GM23338 (cell line): Measurements from ENCODE around the gene DDX49. TPM values are rescaled to one million over a fixed set of nuclear protein-coding genes. Genes with fewer than 3 reads are reported as not detected.
A peak's percentile ranks its signal among the peaks of the same experiment; 100 is the strongest.

Experiments
- ATAC-seq: fragments of 200-7000 bp; cut with Tn5 transposase; 3 replicates; pipeline ENCODE4 v1.9.1; 2020
- DNase-seq: peaks from one replicate; pipeline ENCODE4 v3.0.0-alpha.2; 2015; ENCODE audit warnings: low spot score
- H2AFZ ChIP-seq: fragments of 200-600 bp; sonication (generic); 2 replicates; pipeline ENCODE4 v1.8.0; 2016; ENCODE audit warnings: antibody characterized with exemption, mild to moderate bottlenecking, moderate library complexity
- H3F3A ChIP-seq: fragments of 200-600 bp; sonication (generic); replicated peaks from 2 replicates; pipeline ENCODE4 v1.8.0; 2017; ENCODE audit warnings: antibody characterized with exemption, mixed run types, low read depth
- H3K27ac ChIP-seq: fragments of 200-600 bp; sonication (generic); 2 replicates; pipeline ENCODE4 v1.6.1; 2016; ENCODE audit warnings: low read depth
- H3K27me3 ChIP-seq: fragments of 200-600 bp; sonication (generic); 2 replicates; pipeline ENCODE4 v1.8.0; 2016; ENCODE audit warnings: mild to moderate bottlenecking, mixed run types, moderate library complexity; ENCODE audit not compliant: insufficient read depth
- H3K36me3 ChIP-seq: fragments of 200-600 bp; sonication (generic); 2 replicates; pipeline ENCODE4 v1.8.0; 2016; ENCODE audit warnings: mild to moderate bottlenecking; ENCODE audit not compliant: insufficient read depth
- H3K4me1 ChIP-seq: fragments of 200-600 bp; sonication (generic); 2 replicates; pipeline ENCODE4 v1.8.0; 2016; ENCODE audit warnings: mild to moderate bottlenecking, moderate library complexity; ENCODE audit not compliant: insufficient read depth
- H3K4me2 ChIP-seq: fragments of 200-600 bp; sonication (generic); 2 replicates; pipeline ENCODE4 v1.7.1; 2017; ENCODE audit warnings: mixed run types
- H3K4me3 ChIP-seq: fragments of 200-600 bp; sonication (generic); 2 replicates; pipeline ENCODE4 v1.6.1; 2016; ENCODE audit warnings: mixed run types
- H3K79me2 ChIP-seq: fragments of 200-600 bp; sonication (generic); replicated peaks from 2 replicates; pipeline ENCODE4 v1.8.0; 2017; ENCODE audit warnings: mild to moderate bottlenecking; ENCODE audit not compliant: insufficient read depth
- H3K9me2 ChIP-seq: fragments of 200-600 bp; sonication (generic); 2 replicates; pipeline ENCODE4 v1.8.0; 2017; ENCODE audit not compliant: insufficient read depth
- H4K20me1 ChIP-seq: fragments of 200-600 bp; sonication (generic); replicated peaks from 2 replicates; pipeline ENCODE4 v1.8.0; 2017; ENCODE audit warnings: mild to moderate bottlenecking; ENCODE audit not compliant: insufficient read depth
- H3K27ac Mint-ChIP-seq: 2 replicates; pipeline ENCODE4 v1.8.0; 2020; ENCODE audit warnings: inconsistent platforms, mild to moderate bottlenecking, moderate library complexity, mixed read lengths
- H3K27me3 Mint-ChIP-seq: 3 replicates; pipeline ENCODE4 v1.8.0; 2022; ENCODE audit warnings: low read depth, mild to moderate bottlenecking, moderate library complexity, mixed read lengths, inconsistent platforms; ENCODE audit not compliant: insufficient read depth, poor library complexity
- H3K36me3 Mint-ChIP-seq: 3 replicates; pipeline ENCODE4 v1.8.0; 2021; ENCODE audit warnings: low read depth, mild to moderate bottlenecking, inconsistent platforms, moderate library complexity, mixed read lengths
- H3K4me1 Mint-ChIP-seq: 3 replicates; pipeline ENCODE4 v1.8.0; 2020; ENCODE audit warnings: mild to moderate bottlenecking, inconsistent platforms, mixed read lengths
- H3K4me3 Mint-ChIP-seq: 3 replicates; pipeline ENCODE4 v1.8.0; 2021; ENCODE audit warnings: moderate library complexity, mild to moderate bottlenecking, inconsistent platforms, mixed read lengths
- H3K9me3 Mint-ChIP-seq: 3 replicates; pipeline ENCODE4 v1.8.0; 2020; ENCODE audit warnings: moderate library complexity, mild to moderate bottlenecking, inconsistent platforms, mixed read lengths
- CTCF ChIP-seq, 2 experiments: fragments of 200-600 bp in 1 of 2; sonication (generic) in 1 of 2; conservative IDR thresholded peaks; 2 replicates each; pipeline versions ENCODE4 v1.5.1 to v1.6.1; 2016 to 2017; ENCODE audit warnings: antibody characterized with exemption in 2 of 2, low read depth in 2 of 2, mild to moderate bottlenecking in 2 of 2, moderate library complexity in 1 of 2
- ETS1 ChIP-seq: IDR thresholded peaks from 2 replicates; pipeline ENCODE4 v1.6.1; 2016; ENCODE audit warnings: antibody characterized with exemption
- EZH2 ChIP-seq: fragments of 200-600 bp; sonication (generic); IDR thresholded peaks from one replicate; pipeline ENCODE4 v1.8.0; 2017; ENCODE audit warnings: antibody characterized with exemption, mild to moderate bottlenecking, low read depth; ENCODE audit not compliant: unreplicated experiment
- EZH2phosphoT487 ChIP-seq: fragments of 200-600 bp; sonication (generic); IDR thresholded peaks from one replicate; pipeline ENCODE4 v1.8.1; 2018; ENCODE audit warnings: antibody characterized with exemption; ENCODE audit not compliant: unreplicated experiment
- JUNB ChIP-seq: IDR thresholded peaks from one replicate; pipeline ENCODE4 v1.6.1; 2016; ENCODE audit warnings: antibody characterized with exemption; ENCODE audit not compliant: unreplicated experiment
- POLR2AphosphoS5 ChIP-seq: IDR thresholded peaks from 2 replicates; pipeline ENCODE4 v1.6.1; 2016; ENCODE audit warnings: antibody characterized with exemption, low read depth
- REST ChIP-seq: IDR thresholded peaks from one replicate; pipeline ENCODE4 v1.6.1; 2018; ENCODE audit warnings: antibody characterized with exemption; ENCODE audit not compliant: unreplicated experiment
- ZNF114 ChIP-seq: fragments of 250-450 bp; sonication (Bioruptor Pico); IDR thresholded peaks from 2 replicates; pipeline ENCODE4 v1.5.0; 2020; ENCODE audit warnings: mild to moderate bottlenecking, moderate library complexity
- ZNF462 ChIP-seq: fragments of 250-450 bp; sonication (Bioruptor Pico); IDR thresholded peaks from 2 replicates; pipeline ENCODE4 v1.5.0; 2020; ENCODE audit warnings: mild to moderate bottlenecking, moderate library complexity
- polyA plus RNA-seq: library from polyadenylated mRNA; unstranded; fragments of >200 nt; fragmentation: Nextera tagmentation; extraction: Ambion mirVana; gene quantifications from 2 replicates; pipeline ENCODE4 v1.2.1, GENCODE V29; 2016
- total RNA-seq: library from RNA; depleted of rRNA; stranded (reverse); fragments of >200 nt; shearing (Covaris generic); gene quantifications from 2 replicates; pipeline ENCODE4 v1.2.3, GENCODE V29; 2014

The DDX49 gene
- total and polyA plus RNA-seq, 2 experiments from 2014 or later = 40.2 to 75.3 TPM

GRCh38 chr19:18933297-18933696 is 13.8 kb downstream of the DDX49 start (continued):
- TF ChIP-seq REST (no peak), EZH2 (no peak), JUNB (no peak), POLR2AphosphoS5 (no peak), CTCF (conservative IDR thresholded peaks at IDR 0.05; ENCODE audit: low read depth in 2 of 2) (no peak)

- Histone ChIP-seq H3K36me3 (no peaks in the 10 kb centered on the region), H3K79me2 (0 out of 2 replicates have a peak, but pooled peaks cover 3% of the 10 kb centered on the region), H4K20me1 (no peaks in the 10 kb centered on the region; the same call in 1 of the 2 replicates), H3F3A (peaks cover 9% of the 10 kb centered on the region; the same call in 1 of the 2 replicates), H3K4me3 (peak overlapping the region; percentile 81; the same call in 1 of the 2 replicates), H3K27ac (no peak overlapping the region), H3K9me2 (no peaks in the 10 kb centered on the region), H2AFZ (no peak overlapping the region), H3K4me2 (peak overlapping the region; percentile 89), H3K27me3 (peaks cover 5% of the 10 kb centered on the region; the same call in 1 of the 2 replicates), H3K4me1 (peaks cover 9% of the 10 kb centered on the region)
- H3K27ac Mint-ChIP-seq = no peak overlapping the region; the same call in 1 of the 2 replicates
- H3K36me3 Mint-ChIP-seq = peaks cover 39% of the 10 kb centered on the region
- ATAC-seq (no peak), DNase-seq (no peak)
- no peaks in the 10 kb centered on the region for H3K9me3 Mint-ChIP-seq
- H3K4me1 Mint-ChIP-seq = peaks cover 21% of the 10 kb centered on the region
- peak overlapping the region; percentile 91 for H3K4me3 Mint-ChIP-seq
- H3K27me3 Mint-ChIP-seq = peaks cover 19% of the 10 kb centered on the region
- TF ChIP-seq EZH2phosphoT487 (no peak), JUNB (no peak), ZNF462 (CRISPR knock-in tag) (no peak), EZH2 (no peak), ZNF114 (CRISPR knock-in tag) (no peak), CTCF (conservative IDR thresholded peaks at IDR 0.05; ENCODE audit: low read depth in 2 of 2) (no peak), ETS1 (no peak)
These were observed 19.6 kb downstream of the DDX49 start for GRCh38 chr19:18939163-18939562.
